Kidney glomerular epithelial cell (primary cell): ENCODE measurements around the gene ASGR1.

Experiments
- DNase-seq: peaks from one replicate; lab custom pipeline; 2025; lab: John Stamatoyannopoulos, UW

Gene ASGR1

GRCh38 chr17:7179317-7180254 is at the start of gene ASGR1:
Gene ASGR1 (minus strand): TSS chr17:7179370. CDS start chr17:7178563, 807 bp downstream.
- DNase-seq, result no peak

GRCh38 chr17:7228920-7229319 is 49.8 kb upstream of the ASGR1 start:
- no peak for DNase-seq

DNA sequence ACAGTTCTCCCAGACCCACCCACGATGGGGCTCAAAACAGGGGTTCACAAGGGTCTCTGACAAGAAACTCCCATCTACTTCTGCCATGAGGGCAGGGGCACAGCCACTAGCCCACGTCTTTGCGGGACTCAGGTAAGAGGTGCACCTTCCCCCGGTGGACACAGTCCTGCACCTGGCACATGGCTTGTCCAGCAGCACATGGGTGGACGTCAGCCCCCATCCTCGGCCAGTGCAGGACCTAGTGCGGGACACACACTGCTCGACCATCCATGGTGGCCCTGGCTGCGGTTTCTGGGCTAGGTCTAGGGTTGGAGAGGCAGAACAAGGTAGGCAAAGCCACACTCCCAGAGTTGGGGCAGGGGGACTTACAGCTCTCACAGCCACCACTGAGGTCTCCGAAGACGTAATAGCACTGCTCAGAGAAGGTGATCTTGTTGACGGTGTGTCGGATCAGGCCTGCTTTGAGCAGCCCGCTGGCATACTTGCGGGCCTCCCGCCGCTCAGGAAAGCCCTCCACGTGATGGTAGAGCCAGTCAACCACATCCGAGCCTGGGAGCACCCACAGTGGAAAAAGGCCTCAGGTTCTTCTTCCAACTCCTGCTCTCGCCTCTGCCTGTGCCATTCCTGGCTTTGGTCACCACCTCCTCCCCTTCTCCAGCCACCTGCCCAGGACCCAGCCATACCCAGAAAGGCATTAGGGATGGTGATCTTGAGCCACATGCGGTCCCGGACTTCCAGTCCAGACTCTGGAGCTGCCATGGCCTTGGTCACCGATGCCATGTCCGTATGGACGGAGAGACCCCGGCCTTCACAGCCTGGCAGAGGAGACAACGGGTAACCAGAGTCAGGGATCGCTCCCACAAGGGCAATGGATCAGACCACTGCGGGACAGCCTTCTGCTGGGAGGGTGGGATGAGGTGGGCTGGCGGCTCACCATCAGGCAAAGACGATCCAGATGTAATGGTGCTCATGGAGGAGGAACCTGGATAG is 47.8 kb upstream of the ASGR1 start:
- no peak for DNase-seq

DNA sequence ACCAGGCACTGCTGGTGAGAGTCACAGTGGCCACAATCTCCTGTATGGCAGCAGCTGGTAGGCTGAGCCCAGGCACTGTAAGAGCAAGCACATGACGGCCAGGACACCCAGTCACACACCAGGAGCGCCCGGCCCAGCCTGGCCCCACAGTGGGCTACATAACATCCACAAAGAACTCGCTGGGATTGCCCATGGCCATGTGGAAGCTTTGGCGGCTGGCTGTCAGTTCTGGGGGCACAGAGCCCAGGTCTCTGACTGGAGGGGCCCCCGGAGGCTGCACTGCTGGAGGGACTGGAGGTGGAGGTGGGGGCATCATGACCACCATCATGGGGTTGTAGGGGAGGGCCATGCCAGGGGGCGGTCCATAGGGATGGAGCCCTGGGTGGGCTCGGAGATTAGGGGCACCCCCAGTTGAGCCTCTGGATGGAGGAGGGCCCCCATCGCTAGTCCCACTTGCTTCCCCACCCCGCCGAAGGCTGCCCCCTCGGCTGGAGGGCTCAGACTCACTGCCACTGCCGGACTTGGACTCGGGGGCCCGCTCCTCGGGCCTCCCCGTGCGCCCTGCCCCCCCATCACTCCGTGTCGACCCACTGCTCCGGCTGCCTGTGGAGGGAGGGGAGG is 46.7 kb upstream of the ASGR1 start:
- no peak for DNase-seq

GRCh38 chr17:7224661-7225111 is 45.5 kb upstream of the ASGR1 start:
- DNase-seq, result no peak

GRCh38 chr17:7224110-7224509 is 44.9 kb upstream of the ASGR1 start:
- DNase-seq, result no peak

DNA sequence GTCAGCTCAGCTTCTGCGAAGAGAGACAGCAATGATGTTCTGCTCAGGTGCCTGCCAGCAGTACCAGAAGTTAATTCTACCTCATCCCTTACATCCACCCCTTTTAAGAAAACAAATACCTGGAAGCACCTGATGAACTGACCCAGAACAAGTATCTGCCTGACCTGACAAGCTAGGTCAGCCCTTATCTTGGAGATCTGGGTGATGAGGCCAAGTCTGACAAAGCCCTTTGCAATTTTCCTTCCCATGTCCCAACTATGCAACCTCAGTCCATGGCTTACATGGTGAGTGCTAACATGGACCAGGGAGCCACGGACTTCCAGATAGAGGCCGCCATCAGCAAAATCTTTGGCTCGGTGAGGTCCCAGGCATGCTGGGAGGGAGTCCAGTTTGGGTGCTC is 44.2 kb upstream of the ASGR1 start:
- no peak for DNase-seq

- DNase-seq, result no peak
Measured at GRCh38 chr17:7222972-7223292, 43.8 kb upstream of the ASGR1 start.

GRCh38 chr17:7222093-7222971 is 43.2 kb upstream of the ASGR1 start:
- DNase-seq, result no peak

GRCh38 chr17:7221278-7222092 is 42.3 kb upstream of the ASGR1 start:
- DNase-seq, result no peak

- DNase-seq, result peak; percentile 50
Measured at GRCh38 chr17:7220593-7221277, 41.6 kb upstream of the ASGR1 start.

DNA sequence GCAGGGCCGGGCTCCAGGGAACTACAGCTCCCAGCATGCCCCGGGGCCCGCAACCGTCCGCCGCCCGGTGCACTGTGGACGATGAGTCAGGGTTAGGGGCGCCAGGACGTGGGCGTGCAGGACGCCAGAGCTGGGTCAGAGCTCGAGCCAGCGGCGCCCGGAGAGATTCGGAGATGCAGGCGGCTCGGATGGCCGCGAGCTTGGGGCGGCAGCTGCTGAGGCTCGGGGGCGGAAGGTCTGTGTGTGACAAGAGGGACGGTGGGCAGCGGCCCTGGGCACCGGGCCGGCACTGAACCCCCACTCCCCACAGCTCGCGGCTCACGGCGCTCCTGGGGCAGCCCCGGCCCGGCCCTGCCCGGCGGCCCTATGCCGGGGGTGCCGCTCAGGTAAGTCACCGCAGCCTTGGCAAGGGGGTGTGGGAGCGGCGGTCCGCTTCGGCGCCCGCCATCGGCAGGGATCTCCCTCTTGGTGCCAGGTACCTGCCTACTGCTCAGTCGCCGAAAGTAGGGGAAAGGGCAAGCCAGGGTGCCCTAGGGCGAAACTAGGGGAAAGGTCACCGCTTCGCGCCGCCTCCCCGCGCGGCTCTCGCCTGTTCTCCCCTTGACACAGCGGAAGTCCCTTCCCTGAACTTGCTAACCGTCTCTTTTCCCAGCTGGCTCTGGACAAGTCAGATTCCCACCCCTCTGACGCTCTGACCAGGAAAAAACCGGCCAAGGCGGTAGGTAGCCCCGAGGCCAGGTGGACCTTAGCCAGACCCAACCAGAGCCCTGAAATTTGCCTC is 40.8 kb upstream of the ASGR1 start, which contains the start of the genes ACADVL and DLG4:
Gene ACADVL (plus strand): TSS at position 127 of the 781 bp plus-strand sequence. CDS start 47 bp downstream, at position 174.
Gene DLG4 (minus strand): TSS at position 25 of the 781 bp plus-strand sequence.
- peak; percentile 80 for DNase-seq

DNA sequence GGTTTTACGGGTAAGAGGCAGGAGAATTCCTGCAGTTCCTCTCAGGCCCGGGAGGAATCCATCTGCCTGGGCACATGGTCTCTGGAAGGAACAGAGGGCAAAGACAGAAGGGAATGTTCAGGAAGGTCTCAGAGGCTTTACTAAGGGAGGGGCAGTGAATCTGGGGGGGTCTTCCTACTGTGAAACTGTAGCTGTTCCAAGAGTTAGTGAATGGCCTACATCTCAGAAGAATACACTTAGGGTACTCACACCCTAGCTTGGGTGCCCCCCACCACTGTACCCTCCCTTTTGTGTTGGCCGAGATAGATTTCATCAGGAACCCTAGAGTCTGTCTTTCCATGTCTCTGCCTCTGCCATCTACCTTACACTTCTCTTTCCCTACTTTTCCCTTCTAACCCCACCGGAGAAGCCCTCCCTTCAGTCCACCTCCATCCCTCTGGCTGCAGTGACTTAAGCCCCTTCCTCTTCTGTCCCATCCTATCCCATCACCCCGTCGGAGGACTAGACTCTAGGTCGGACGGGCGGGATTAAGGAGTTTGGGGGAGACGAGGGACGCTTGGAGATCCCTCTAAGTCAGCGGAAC is 40.1 kb upstream of the ASGR1 start:
- DNase-seq, result no peak

- DNase-seq, result no peak
Measured at GRCh38 chr17:7218758-7219157, 39.6 kb upstream of the ASGR1 start.

GRCh38 chr17:7218166-7218565 is 39.0 kb upstream of the ASGR1 start:
- no peak for DNase-seq

- DNase-seq, result peak; percentile 57
Measured at GRCh38 chr17:7217113-7217987, 38.2 kb upstream of the ASGR1 start.
